NCI-H82 (cell line): ENCODE measurements around the gene ARHGEF38.
"Not testable (repeated sequence)": the region's sequence is repeated elsewhere in the genome, so short reads cannot be mapped to it uniquely, and the experiment has no call there.

Experiments
- DNase-seq: peaks from one replicate; lab custom pipeline; 2025; lab: John Stamatoyannopoulos, UW

Gene ARHGEF38

DNA sequence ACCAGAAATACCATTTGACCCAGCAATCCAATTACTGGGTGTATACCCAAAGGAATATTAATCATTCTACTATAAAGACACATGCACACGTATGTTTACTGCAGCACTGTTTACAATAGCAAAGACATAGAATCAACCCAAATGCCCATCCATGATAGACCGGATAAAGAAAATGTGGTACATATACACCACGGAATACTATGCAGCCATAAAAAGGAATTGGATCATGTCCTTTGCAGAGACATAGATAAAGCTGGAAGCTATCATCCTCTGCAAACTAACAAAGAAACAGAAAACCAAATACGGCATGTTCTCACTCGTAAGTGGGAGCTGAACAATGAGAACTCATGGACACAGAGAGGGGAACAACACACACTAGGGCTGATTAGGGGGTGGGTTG lies 57.4 kb downstream of the ARHGEF38 start:
- DNase-seq = not testable (repeated sequence)

DNA sequence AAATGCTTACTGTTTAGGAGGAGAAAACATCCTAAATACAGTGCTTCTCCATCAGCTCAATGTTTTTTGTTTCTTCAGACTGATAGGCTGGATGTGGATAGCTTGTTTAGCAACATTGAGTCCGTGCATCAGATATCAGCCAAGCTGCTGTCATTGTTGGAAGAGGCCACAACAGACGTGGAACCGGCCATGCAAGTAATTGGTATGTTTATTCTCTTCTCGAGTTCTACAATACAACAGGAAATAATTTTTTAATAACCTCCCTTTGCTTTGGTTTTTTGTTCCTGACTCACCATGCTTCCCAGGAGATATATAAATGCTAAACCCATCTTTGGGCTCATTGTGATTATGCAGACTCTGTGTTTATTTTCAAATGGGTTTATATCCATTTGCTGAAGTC lies 60.9 kb downstream of the ARHGEF38 start:
- DNase-seq = no peak

DNA sequence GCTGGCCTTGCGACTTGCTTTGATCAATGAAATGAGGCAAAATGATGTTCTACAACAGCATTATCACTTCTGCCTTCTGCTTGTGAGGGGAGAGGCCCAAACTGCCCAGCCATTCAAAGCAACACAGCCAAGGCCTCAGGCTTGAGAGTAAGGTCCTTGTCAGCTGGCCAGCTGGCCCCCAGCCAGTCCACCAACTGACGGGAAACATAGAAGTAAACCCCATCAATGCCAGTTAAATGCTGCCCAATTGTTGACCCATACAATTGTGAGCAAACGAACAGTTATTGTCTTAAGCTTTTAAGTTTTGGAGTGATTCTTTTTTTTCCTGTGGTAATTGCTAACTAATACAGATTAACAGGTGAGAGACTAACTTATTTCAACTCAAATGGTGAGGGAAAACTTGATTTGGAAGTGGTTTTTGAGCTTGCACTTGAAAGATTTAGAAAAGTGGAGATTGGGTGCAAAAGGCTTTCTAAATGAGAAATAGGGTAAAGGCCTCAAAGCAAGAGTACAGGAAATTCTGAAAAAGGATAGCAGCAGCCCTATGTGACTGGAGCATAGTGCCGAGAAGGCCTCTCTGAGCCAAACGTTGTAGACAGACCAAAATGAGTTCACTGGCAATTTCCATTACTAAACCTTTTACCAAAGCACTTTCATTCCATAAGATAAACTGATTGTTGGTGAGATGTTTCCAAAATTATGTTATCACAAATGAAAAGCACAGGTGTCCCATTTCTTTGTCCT lies 66.9 kb downstream of the ARHGEF38 start:
- DNase-seq = no peak

DNA sequence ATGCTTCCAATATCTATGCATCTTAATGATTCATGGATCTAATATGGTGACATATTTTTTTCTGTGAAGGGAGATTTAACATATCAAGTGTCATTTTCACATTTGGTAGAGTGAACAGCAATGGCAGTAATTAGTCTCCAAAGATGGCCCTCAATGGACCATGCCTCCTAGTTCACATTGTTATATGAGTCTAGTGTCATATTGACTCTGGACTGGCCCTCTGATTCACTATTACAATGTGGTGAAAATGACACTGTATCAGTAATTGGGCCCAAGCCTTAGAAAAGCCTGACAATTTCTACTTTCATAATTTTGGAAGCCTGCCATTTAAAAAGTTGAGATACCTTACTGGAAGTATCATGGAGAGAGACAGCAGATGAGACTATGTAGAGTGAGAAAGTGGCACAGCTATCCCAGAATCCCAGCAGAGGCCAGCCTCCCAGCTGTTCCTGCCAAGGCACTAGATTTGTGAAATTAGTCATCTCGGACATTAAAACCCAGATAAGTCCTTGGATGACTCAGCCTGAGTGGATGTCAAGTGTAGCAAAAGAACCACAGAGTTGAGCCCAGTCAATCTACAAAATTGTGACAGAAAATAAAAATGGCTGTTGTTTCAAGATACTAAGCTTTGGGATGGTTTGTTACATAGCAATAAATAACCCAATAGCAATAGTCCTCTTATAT lies 68.4 kb downstream of the ARHGEF38 start:
- DNase-seq = no peak

DNA sequence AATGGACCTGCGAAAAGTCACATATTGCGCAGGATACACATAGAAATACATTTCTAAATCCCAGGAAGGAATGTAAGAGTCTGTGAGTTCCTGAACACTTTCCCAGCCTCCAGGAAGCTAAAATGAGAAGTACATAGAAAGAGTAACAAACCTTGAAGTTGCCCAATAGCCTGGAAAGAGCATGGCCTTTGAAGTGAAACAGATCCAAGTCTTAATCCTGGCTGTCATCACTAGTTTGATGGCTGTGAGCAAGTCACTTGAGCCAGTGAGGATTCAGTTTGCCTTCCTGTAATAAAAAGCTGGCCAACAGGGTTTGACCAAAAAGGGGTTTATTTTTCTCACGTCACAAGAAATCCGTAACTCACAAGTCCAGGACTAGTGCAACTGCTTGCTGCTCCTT lies 69.8 kb downstream of the ARHGEF38 start:
- DNase-seq = no peak

DNA sequence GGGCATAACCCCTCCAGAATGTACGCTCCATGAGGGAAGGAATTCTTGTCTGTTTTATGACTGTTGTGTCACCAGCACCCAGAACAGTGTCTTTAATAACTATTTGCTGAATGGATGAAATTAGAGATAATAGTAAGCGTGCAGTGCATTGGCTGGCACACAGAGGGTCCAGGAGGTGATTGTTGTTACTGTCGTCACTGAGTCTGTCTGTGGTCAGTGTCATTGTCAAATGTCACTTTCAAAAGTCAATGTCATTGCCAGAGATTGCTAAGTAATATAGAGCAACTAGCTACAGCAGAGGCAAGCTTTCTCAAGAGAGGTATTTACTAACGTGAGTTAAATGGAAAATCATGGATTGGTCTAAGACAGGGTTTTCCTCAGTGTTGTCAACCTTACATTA lies 70.7 kb downstream of the ARHGEF38 start:
- no peak for DNase-seq

DNA sequence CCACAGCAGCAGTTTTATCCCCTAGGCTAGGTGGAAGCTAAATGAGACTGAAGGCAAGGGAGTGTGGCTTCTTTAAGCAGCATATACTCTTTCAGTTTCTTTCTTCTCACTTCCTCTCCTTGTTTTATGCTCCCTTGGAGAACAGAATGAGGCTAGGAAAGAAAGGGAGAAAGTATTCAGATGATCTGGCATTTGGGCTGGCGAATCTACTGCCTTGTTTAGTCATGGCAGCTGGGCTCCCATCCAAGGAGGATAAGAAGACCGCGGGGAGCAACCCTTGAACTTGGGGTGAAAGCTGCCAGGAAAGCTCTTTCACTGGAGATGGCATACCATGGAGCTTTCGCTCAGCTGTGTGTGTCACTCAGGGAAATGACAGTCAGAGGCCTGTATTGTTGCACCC lies 72.1 kb downstream of the ARHGEF38 start:
- DNase-seq = no peak

DNA sequence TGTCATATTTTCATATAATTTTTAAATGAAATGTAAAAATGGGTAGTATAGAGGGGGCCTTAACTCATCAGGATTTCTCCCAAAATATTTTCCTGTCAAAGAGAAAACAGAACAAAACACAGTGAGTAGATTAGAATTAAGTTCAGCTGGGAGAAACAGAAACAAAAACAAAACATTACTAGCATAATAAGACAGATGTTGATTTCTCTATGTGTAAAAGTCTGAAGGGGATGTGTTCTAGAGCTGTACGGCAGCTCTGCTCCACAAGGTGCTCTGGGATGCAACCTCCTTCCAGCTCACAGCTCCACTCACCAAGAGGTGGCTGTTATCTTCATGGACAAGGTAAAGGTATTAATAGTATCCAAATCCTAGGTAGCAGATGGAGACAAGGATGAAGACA lies 72.8 kb downstream of the ARHGEF38 start:
- no peak for DNase-seq

DNA sequence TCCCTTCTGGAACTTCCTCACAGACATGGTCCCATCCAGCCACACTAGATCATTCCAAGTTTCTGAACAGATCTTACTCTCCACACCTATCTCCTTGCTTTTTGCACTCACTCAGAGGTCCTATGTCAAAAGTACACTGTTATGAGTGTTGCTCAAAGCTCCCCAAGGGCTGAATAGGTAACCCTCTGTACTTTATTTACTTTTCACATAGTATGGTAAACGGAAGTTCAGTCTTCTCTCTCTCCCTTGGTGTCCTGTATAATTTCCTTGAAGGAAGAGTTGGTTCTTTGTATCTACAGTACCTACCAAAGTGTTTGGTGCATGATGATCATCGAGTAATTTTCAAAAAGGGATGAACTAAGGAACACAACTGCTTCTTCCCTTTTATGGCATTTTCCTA lies 74.4 kb downstream of the ARHGEF38 start:
- no peak for DNase-seq

DNA sequence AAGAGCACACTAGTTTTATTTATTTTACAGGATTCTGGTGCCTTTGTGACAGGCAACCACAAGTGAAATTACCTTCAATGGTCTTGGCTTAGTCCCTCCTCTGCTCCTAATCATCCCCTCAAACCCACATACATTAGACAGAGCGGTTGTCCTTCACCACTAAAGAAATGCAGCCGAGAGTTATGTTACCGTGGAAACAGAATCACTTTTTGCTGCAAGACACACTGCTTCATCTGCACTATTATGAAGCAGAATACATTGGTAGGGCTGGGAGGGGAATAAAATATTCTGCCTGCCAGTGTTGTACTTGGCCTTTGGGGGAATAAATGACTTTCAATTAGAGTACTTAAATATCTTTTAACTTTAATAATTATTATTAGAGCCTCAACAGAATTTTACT lies 75.2 kb downstream of the ARHGEF38 start:
- no peak for DNase-seq

DNA sequence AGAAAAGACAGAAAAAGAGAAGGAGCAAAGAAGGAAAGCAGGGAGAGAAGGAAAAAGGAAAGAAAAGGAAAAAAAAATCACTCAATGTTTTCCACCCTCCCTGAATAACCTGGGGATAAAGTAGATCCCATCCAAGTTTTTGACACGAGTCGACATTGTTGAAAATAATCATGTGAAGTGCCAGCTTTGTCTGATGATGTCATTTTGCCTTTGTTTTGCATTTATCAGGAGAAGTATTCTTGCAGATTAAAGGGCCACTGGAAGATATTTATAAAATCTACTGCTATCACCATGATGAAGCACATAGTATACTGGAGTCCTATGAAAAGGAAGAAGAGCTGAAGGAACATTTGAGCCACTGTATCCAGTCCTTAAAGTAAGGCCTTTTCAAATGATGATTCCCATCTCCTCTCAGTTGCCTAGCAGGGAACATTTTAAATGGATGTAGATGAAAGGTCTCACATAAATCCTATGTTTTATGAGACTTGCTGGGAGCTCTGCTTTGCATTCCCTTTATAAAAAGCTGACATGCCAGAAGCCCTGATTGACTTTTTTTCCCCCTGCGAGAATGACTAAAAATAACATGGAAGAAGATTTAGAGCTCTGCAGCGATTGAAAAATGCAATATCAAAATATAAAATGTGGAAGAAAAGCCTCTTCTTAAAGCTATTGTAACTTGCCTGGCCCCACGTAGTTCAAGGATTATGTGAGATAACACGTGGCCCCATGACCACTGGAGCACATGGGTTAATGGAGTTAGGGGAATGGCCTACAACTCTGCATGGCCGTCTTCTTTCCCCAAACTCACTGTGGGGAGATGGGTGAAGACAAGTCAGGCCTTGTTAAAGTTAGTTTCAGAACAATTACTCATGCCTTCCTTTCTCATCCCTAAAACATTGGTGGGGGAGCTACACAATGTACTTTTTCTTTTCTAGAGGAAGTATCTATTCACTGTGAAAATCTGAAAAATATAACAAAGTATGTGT lies 78.5 kb downstream of the ARHGEF38 start:
- no peak for DNase-seq

DNA sequence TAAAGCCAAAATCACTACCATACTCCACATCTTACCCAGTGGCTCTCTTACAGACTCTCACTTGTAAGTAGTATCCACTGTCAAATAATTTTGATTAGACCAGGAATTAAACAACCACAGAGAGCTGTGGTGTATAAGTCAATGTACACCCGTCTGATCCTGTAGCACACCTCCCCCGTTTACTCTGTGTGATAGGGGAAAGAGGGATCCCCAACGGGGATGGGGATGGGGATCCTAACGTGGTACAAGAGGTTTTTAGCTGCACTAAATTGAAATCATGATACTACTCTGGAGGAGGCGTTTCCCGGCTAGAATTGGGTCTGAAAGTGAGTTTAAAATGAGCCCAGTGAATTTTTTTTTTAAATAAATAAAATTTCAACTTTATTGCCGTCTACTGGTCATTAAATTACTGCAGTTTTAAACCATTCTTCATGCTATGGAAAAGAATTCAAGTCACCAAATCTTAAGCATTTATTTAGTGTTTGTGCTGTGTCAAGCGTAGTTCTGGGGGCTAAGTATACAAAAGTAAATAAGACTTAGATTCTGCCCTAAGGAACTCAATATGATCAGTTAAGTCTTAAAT lies 79.5 kb downstream of the ARHGEF38 start:
- no peak for DNase-seq

DNA sequence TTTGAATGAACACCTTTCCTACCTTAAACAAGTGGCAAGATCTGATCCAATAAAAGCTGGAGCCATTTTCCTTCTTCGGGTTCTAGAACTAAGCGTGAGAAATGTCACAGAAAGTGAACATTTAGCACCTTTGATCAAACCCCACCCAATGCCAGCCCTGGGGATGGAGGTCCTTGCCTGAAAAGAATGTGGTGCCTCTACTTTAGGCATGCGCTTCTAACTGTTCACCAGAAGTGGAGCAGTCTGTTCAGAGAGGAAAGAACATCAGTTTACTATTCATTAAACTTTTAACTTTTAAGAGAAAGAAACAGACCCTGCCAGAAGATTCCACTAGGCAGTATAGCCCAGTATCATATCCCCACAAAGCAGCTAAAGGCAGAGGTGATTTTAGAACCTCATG lies 80.2 kb downstream of the ARHGEF38 start:
- no peak for DNase-seq

DNA sequence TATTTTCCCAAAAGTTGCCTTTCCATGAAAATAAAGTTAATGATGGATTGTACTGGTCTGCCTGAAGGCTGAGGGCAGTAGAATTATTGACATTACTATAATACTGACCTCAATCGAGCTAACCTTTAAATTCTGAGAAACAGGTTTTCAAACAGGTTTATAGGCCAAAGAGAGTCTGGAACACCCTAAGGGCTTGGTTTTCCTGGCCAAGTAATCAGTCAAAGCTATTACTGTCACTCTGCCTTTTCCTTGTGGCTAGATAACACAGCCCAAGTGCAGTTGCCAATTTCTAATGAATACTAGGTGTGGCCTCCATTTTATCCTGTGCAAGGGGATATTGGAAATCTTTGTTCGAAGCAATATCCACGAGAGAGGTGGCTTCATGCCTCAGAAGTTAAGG lies 80.8 kb downstream of the ARHGEF38 start:
- DNase-seq = no peak

DNA sequence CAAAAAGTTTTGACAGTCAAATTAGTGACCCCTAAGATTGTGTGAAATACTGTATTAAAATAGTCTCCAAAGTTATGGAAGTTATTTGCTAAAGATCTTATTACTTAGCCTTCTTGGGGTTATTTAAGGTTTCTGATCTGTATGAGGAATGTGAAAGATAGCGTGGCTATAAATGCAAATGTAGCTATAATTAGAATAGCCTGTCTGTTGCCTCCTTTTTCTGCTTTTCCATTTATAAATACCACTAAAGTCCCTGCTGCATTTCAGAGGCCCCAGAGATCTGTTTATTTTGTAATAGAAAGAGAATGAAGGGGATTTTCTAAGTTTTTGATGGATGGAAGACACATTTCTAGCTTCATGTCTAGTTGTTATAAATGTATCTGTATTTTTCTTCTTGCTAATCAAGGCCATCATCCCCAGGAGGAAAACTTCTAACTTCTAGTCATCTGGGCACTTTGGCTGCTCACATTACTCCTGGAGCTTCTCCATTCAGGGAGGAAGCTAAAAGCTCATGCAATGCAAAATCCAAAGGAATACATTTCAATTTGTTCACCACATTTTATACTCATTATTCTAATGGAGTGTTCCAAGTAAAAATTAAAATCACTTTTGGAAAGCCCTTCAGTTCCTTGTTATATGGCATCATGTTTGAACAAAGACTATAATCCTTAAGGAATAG lies 82.1 kb downstream of the ARHGEF38 start:
- no peak for DNase-seq

DNA sequence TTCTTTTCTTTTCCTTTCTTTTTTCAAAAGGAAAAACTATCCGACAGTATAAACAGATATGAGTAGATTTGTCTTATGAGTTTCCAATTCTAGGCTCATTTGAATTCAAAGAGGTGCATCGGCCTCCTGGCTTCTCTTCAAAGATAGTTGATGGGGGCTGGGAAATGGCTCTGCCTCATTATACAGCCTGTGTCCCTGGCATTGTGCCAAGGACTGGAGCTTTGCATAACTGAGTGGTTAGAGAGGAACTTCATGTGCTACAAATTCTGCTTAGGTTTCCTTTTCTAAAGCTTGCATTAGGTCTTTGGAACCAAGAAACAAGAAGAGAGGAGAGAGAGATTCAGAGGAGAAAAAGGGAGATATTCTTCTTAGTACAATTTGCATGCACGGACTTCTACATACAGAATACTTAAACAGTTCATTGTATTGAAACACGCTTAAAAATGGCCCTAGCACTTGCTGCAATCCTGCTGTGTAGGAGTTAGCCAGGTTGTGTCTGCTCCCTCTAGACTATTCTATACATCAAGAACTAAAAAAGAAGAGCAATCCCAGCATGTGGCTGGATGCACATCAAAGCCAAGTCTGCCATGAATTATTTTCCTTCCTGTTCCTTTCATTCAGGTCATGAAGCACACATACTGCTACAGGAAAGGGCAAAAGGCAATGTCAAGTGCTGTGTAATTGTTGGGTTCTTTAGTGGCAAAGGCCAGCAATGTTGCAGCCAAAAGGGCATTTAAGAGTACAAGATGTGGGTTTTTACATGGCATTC lies 85.2 kb downstream of the ARHGEF38 start:
- DNase-seq = peak; percentile 91

DNA sequence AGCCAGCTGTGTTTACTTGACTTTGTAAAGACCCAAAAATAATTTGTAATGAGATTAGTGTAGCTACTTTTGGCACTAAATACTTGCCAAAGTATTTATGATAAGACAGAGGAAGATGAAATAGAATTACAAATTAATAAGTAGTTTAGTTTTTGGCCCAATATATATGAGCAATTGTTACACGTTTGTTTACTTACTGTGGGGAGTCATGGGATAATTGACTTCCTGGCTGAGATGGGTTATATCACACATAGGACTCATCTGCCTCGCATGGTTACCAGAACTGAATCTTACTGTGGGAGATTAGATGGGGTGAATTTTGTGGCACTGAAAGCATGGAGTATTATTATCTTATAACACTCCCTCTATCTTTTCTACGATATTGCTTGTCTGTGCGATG lies 89.4 kb downstream of the ARHGEF38 start:
- no peak for DNase-seq

DNA sequence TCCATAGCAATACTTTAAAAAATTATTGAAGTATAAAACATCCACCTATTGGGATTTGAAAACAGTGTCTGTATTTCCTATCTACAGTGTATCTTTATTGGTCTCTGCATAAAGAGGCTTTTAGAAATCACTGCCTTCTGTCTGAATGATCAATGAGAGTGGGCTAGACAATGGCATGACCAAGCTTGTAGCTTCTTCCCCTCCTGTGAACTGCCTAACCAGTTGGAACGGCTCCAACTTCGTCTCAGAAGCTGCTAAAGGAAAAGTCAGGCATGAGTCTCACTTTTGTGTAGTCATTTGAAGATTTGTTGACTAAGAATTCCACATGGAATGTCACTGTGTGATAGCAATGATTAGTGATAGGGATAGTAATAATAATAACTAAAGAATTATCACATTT lies 91.8 kb downstream of the ARHGEF38 start:
- DNase-seq = peak; percentile 39

DNA sequence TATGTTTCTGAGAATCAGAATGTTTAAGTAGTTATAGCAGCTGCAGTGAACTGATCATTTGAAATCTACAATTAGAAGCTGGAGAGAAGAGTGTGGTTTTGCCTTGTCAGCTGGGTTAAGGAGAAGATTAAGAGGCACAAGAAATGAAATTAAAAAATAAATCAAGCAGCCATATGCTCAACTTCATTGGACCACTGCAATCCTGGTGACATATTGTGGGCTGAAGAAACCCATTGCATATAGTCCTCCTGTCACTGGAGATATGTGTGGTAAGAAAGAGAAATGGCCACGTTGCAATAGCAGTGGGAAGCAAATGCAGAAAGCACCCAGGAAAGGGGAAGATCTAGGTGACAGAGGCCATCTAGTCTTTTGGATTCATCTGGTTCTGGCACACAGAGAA lies 93.0 kb downstream of the ARHGEF38 start:
- DNase-seq = no peak

DNA sequence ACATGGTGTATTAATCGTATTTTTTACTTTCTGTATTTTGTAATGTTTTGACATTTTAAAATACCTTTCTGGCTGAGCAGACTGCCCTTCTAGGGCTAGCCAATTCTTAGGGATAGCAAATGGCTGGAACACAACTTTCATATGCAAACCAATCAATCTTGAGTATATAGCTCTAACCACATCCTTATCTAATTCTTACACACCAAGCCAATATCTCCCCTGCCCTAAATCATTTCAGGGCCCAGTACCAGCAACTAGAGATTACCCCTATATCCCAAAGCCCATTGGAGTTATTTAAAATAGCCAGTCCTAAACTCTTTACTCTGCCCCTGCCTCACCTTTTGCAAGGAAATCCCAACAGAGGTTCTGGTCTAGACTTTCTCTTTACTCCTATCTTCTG lies 97.8 kb downstream of the ARHGEF38 start:
- DNase-seq = no peak

DNA sequence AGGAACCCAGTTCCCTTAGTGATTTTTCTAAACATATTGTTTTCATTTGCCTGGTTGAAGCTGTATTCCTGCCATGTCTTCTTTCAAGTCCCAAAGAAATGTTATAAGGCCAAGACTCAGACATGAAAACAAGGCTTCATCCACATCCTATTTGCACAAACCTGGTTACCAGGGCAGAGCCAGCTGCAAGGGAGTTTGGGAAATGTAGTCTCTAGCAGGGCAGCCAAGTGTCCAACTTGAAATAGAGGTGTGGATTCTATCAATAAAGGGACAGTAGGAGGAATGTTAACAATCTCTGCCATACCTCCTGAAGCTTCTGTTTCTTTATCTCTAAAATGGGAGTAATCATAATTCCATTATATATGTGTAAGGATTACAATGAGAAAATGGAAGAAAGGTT lies 99.5 kb downstream of the ARHGEF38 start:
- peak; percentile 4 for DNase-seq
